Measurements from ENCODE around the gene MFSD12.

The MFSD12 gene

GRCh38 chr19:3527238-3527910 lies 30.0 kb downstream of the MFSD12 start:
- no peaks in the 10 kb centered on the region for H3K79me1 ChIP-seq (ENCODE audit: low read length)
- no peak overlapping the region for H3K4me2 ChIP-seq (ENCODE audit: low read length)
- H4K12ac ChIP-seq (ENCODE audit: low read depth, low read length), result no peak overlapping the region
- H2AK5ac ChIP-seq (ENCODE audit: low read length), result no peak overlapping the region
- H3K4me3 ChIP-seq (ENCODE audit: low read depth, low read length), result no peak overlapping the region
- no CpG with 5 or more reads among the region's 21 CpGs for WGBS (ENCODE audit: extremely low coverage, insufficient coverage, insufficient read length)
- no peaks in the 10 kb centered on the region for H3K4me1 ChIP-seq (ENCODE audit: control insufficient read depth in 1 of 2, insufficient read depth in 2 of 2, low read length in 2 of 2)
- no peak for DNase-seq
- H2BK120ac ChIP-seq (ENCODE audit: insufficient read depth, low read length, poor library complexity), result no peak overlapping the region
- no peak overlapping the region for H3K14ac ChIP-seq (ENCODE audit: low read length)
- H3K9ac ChIP-seq (ENCODE audit: low read length), result no peak overlapping the region
- no peak overlapping the region for H4K8ac ChIP-seq (ENCODE audit: low read depth, low read length)
- H2BK5ac ChIP-seq (ENCODE audit: low read depth, low read length, poor library complexity), result no peak overlapping the region
- H3K23ac ChIP-seq (ENCODE audit: low read length), result no peak overlapping the region
- H3K36me3 ChIP-seq (ENCODE audit: control insufficient read depth in 1 of 2, insufficient read depth in 2 of 2, low read length in 2 of 2), result peaks cover 82 to 89% of the 10 kb centered on the region in 2 experiments
- H2BK12ac ChIP-seq (ENCODE audit: low read length), result no peak overlapping the region
- H3K27me3 ChIP-seq (ENCODE audit: insufficient read depth, low read length), result no peaks in the 10 kb centered on the region
- H3K27ac ChIP-seq (ENCODE audit: low read depth, low read length), result no peak overlapping the region
- H4K91ac ChIP-seq (ENCODE audit: low read depth, low read length), result no peak overlapping the region
- H2AFZ ChIP-seq (ENCODE audit: insufficient read depth, low read length, poor library complexity), result no peak overlapping the region
- H3K9me3 ChIP-seq (ENCODE audit: insufficient read depth, low read depth, low read length), result no peaks in the 10 kb centered on the region
- no peak overlapping the region for H3K4ac ChIP-seq (ENCODE audit: low read depth, low read length)
- H3K18ac ChIP-seq (ENCODE audit: low read length), result peak overlapping the region; percentile 16
- no peaks in the 10 kb centered on the region for H3K79me2 ChIP-seq (ENCODE audit: control insufficient read depth, insufficient read depth, low read length, poor library complexity)

GRCh38 chr19:3526507-3527237 lies 30.7 kb downstream of the MFSD12 start:
- Histone ChIP-seq H3K18ac (ENCODE audit: low read length) (peak overlapping the region; percentile 16), H2BK5ac (ENCODE audit: low read depth, low read length, poor library complexity) (no peak overlapping the region), H2AFZ (ENCODE audit: insufficient read depth, low read length, poor library complexity) (no peak overlapping the region), H2BK12ac (ENCODE audit: low read length) (no peak overlapping the region), H3K4ac (ENCODE audit: low read depth, low read length) (no peak overlapping the region), H4K91ac (ENCODE audit: low read depth, low read length) (no peak overlapping the region), H3K14ac (ENCODE audit: low read length) (no peak overlapping the region), H4K8ac (ENCODE audit: low read depth, low read length) (no peak overlapping the region), H3K79me2 (ENCODE audit: control insufficient read depth, insufficient read depth, low read length, poor library complexity) (peaks cover 5% of the 10 kb centered on the region), H3K36me3 (ENCODE audit: control insufficient read depth in 1 of 2, insufficient read depth in 2 of 2, low read length in 2 of 2) (peaks cover 81 to 88% of the 10 kb centered on the region in 2 experiments), H3K23ac (ENCODE audit: low read length) (no peak overlapping the region), H3K27ac (ENCODE audit: low read depth, low read length) (no peak overlapping the region), H3K79me1 (ENCODE audit: low read length) (no peaks in the 10 kb centered on the region), H3K4me1 (ENCODE audit: control insufficient read depth in 1 of 2, insufficient read depth in 2 of 2, low read length in 2 of 2) (peaks cover 0 to 3% of the 10 kb centered on the region in 2 experiments), H3K9ac (ENCODE audit: low read length) (no peak overlapping the region), H2AK5ac (ENCODE audit: low read length) (no peak overlapping the region), H3K9me3 (ENCODE audit: insufficient read depth, low read depth, low read length) (no peaks in the 10 kb centered on the region), H3K4me3 (ENCODE audit: low read depth, low read length) (no peak overlapping the region), H3K27me3 (ENCODE audit: insufficient read depth, low read length) (no peaks in the 10 kb centered on the region), H4K12ac (ENCODE audit: low read depth, low read length) (no peak overlapping the region), H2BK120ac (ENCODE audit: insufficient read depth, low read length, poor library complexity) (no peak overlapping the region), H3K4me2 (ENCODE audit: low read length) (no peak overlapping the region)
- DNase-seq, result no peak
- no CpG with 5 or more reads among the region's 28 CpGs for WGBS (ENCODE audit: extremely low coverage, insufficient coverage, insufficient read length)

GRCh38 chr19:3524904-3525451 lies 32.4 kb downstream of the MFSD12 start:
- Histone ChIP-seq H3K27me3 (ENCODE audit: insufficient read depth, low read length) (no peaks in the 10 kb centered on the region), H4K8ac (ENCODE audit: low read depth, low read length) (no peak overlapping the region), H3K9me3 (ENCODE audit: insufficient read depth, low read depth, low read length) (no peaks in the 10 kb centered on the region), H3K36me3 (ENCODE audit: control insufficient read depth in 1 of 2, insufficient read depth in 2 of 2, low read length in 2 of 2) (peaks cover 65 to 75% of the 10 kb centered on the region in 2 experiments), H3K4ac (ENCODE audit: low read depth, low read length) (no peak overlapping the region), H3K4me3 (ENCODE audit: low read depth, low read length) (no peak overlapping the region), H2BK120ac (ENCODE audit: insufficient read depth, low read length, poor library complexity) (no peak overlapping the region), H3K14ac (ENCODE audit: low read length) (no peak overlapping the region), H2BK12ac (ENCODE audit: low read length) (no peak overlapping the region), H3K23ac (ENCODE audit: low read length) (no peak overlapping the region), H2BK5ac (ENCODE audit: low read depth, low read length, poor library complexity) (no peak overlapping the region), H2AK5ac (ENCODE audit: low read length) (no peak overlapping the region), H3K79me2 (ENCODE audit: control insufficient read depth, insufficient read depth, low read length, poor library complexity) (peaks cover 5% of the 10 kb centered on the region), H3K9ac (ENCODE audit: low read length) (no peak overlapping the region), H3K4me2 (ENCODE audit: low read length) (no peak overlapping the region), H4K12ac (ENCODE audit: low read depth, low read length) (no peak overlapping the region), H3K4me1 (ENCODE audit: control insufficient read depth in 1 of 2, insufficient read depth in 2 of 2, low read length in 2 of 2) (peaks cover 14 to 16% of the 10 kb centered on the region in 2 experiments), H3K18ac (ENCODE audit: low read length) (no peak overlapping the region), H2AFZ (ENCODE audit: insufficient read depth, low read length, poor library complexity) (no peak overlapping the region), H4K91ac (ENCODE audit: low read depth, low read length) (no peak overlapping the region), H3K79me1 (ENCODE audit: low read length) (peaks cover 4% of the 10 kb centered on the region), H3K27ac (ENCODE audit: low read depth, low read length) (no peak overlapping the region)
- no CpG with 5 or more reads among the region's 20 CpGs for WGBS (ENCODE audit: extremely low coverage, insufficient coverage, insufficient read length)
- DNase-seq, result no peak

- peaks cover 5% of the 10 kb centered on the region for H3K79me2 ChIP-seq (ENCODE audit: control insufficient read depth, insufficient read depth, low read length, poor library complexity)
- no peak overlapping the region for H2BK120ac ChIP-seq (ENCODE audit: insufficient read depth, low read length, poor library complexity)
- H4K8ac ChIP-seq (ENCODE audit: low read depth, low read length), result no peak overlapping the region
- H2AK5ac ChIP-seq (ENCODE audit: low read length), result no peak overlapping the region
- no peaks in the 10 kb centered on the region for H3K27me3 ChIP-seq (ENCODE audit: insufficient read depth, low read length)
- no CpG with 5 or more reads among the region's 33 CpGs for WGBS (ENCODE audit: extremely low coverage, insufficient coverage, insufficient read length)
- no peak for DNase-seq
- no peak overlapping the region for H3K18ac ChIP-seq (ENCODE audit: low read length)
- H3K4me1 ChIP-seq (ENCODE audit: control insufficient read depth in 1 of 2, insufficient read depth in 2 of 2, low read length in 2 of 2), result peaks cover 17 to 23% of the 10 kb centered on the region in 2 experiments
- no peak overlapping the region for H2BK5ac ChIP-seq (ENCODE audit: low read depth, low read length, poor library complexity)
- no peak overlapping the region for H4K91ac ChIP-seq (ENCODE audit: low read depth, low read length)
- no peak overlapping the region for H3K4me3 ChIP-seq (ENCODE audit: low read depth, low read length)
- peaks cover 4% of the 10 kb centered on the region for H3K79me1 ChIP-seq (ENCODE audit: low read length)
- H3K23ac ChIP-seq (ENCODE audit: low read length), result no peak overlapping the region
- H2BK12ac ChIP-seq (ENCODE audit: low read length), result no peak overlapping the region
- H3K4me2 ChIP-seq (ENCODE audit: low read length), result no peak overlapping the region
- H4K12ac ChIP-seq (ENCODE audit: low read depth, low read length), result no peak overlapping the region
- H3K9ac ChIP-seq (ENCODE audit: low read length), result no peak overlapping the region
- H3K14ac ChIP-seq (ENCODE audit: low read length), result no peak overlapping the region
- no peak overlapping the region for H2AFZ ChIP-seq (ENCODE audit: insufficient read depth, low read length, poor library complexity)
- peaks cover 72 to 78% of the 10 kb centered on the region in 2 experiments for H3K36me3 ChIP-seq (ENCODE audit: control insufficient read depth in 1 of 2, insufficient read depth in 2 of 2, low read length in 2 of 2)
- H3K4ac ChIP-seq (ENCODE audit: low read depth, low read length), result no peak overlapping the region
- H3K9me3 ChIP-seq (ENCODE audit: insufficient read depth, low read depth, low read length), result no peaks in the 10 kb centered on the region
- no peak overlapping the region for H3K27ac ChIP-seq (ENCODE audit: low read depth, low read length)
These were observed 33.1 kb downstream of the MFSD12 start for GRCh38 chr19:3524078-3524842.

Measured in trophoblast cell (in vitro differentiated cells and primary cell).